Neural progenitor cell (in vitro differentiated cells): ENCODE measurements around the gene CHST9. TPM values are rescaled to one million over a fixed set of nuclear protein-coding genes. Genes with fewer than 3 reads are reported as not detected.
A peak's percentile ranks its signal among the peaks of the same experiment; 100 is the strongest.

Experiments used
- DNase-seq: peaks from one replicate; pipeline ENCODE4 v3.0.0-alpha.2; 2016; ENCODE audit warnings: low spot score
- H2AFZ ChIP-seq: fragments of 200-600 bp; sonication (generic); replicated peaks from 2 replicates; pipeline ENCODE4 v1.6.1; 2016; ENCODE audit warnings: antibody characterized with exemption
- H3F3A ChIP-seq: fragments of 200-600 bp; sonication (generic); 2 replicates; pipeline ENCODE4 v1.6.1; 2016; ENCODE audit warnings: antibody characterized with exemption, low read depth
- H3K27ac ChIP-seq: fragments of 200-600 bp; sonication (generic); 2 replicates; pipeline ENCODE4 v1.5.1; 2016; ENCODE audit warnings: mild to moderate bottlenecking
- H3K27me3 ChIP-seq: fragments of 200-600 bp; sonication (generic); 2 replicates; pipeline ENCODE4 v1.6.1; 2016; ENCODE audit warnings: mild to moderate bottlenecking, moderate library complexity
- H3K36me3 ChIP-seq: fragments of 200-600 bp; sonication (generic); 2 replicates; pipeline ENCODE4 v1.5.1; 2016
- H3K4me1 ChIP-seq: fragments of 200-600 bp; sonication (generic); 2 replicates; pipeline ENCODE4 v1.6.1; 2016; ENCODE audit warnings: mixed run types
- H3K4me2 ChIP-seq: fragments of 200-600 bp; sonication (generic); 2 replicates; pipeline ENCODE4 v1.6.1; 2016
- H3K4me3 ChIP-seq: fragments of 200-600 bp; sonication (generic); 2 replicates; pipeline ENCODE4 v1.5.1; 2016
- H3K79me2 ChIP-seq: fragments of 200-600 bp; sonication (generic); 2 replicates; pipeline ENCODE4 v1.6.1; 2016; ENCODE audit warnings: low read depth
- H3K9ac ChIP-seq: fragments of 200-600 bp; sonication (generic); 2 replicates; pipeline ENCODE4 v1.6.1; 2016
- H3K9me3 ChIP-seq: fragments of 200-600 bp; sonication (generic); 2 replicates; pipeline ENCODE4 v1.5.1; 2016; ENCODE audit warnings: low read depth
- H4K20me1 ChIP-seq: fragments of 200-600 bp; sonication (generic); 2 replicates; pipeline ENCODE4 v1.6.1; 2016; ENCODE audit warnings: low read depth
- H3K27ac Mint-ChIP-seq: 3 replicates; pipeline ENCODE4 v1.8.0; 2021; ENCODE audit warnings: mixed read lengths
- H3K27me3 Mint-ChIP-seq: 2 replicates; pipeline ENCODE4 v1.8.0; 2022; ENCODE audit warnings: low read depth, mild to moderate bottlenecking, inconsistent platforms, moderate library complexity, mixed read lengths; ENCODE audit not compliant: insufficient read depth
- H3K36me3 Mint-ChIP-seq: 3 replicates; pipeline ENCODE4 v1.8.0; 2021; ENCODE audit warnings: mixed read lengths
- H3K4me1 Mint-ChIP-seq: 3 replicates; pipeline ENCODE4 v1.8.0; 2021; ENCODE audit warnings: mixed read lengths
- H3K4me3 Mint-ChIP-seq: 3 replicates; pipeline ENCODE4 v1.8.0; 2021; ENCODE audit warnings: mild to moderate bottlenecking, moderate library complexity, mixed read lengths
- H3K9me3 Mint-ChIP-seq: 3 replicates; pipeline ENCODE4 v1.8.0; 2020; ENCODE audit warnings: mixed read lengths
- CTCF ChIP-seq: fragments of 200-600 bp; sonication (generic); IDR thresholded peaks from 2 replicates; pipeline ENCODE4 v1.5.1; 2017; ENCODE audit warnings: antibody characterized with exemption, mild to moderate bottlenecking
- EZH2 ChIP-seq: fragments of 200-600 bp; sonication (generic); IDR thresholded peaks from 2 replicates; pipeline ENCODE4 v1.6.1; 2017; ENCODE audit warnings: antibody characterized with exemption, mild to moderate bottlenecking, moderate library complexity
- EZH2phosphoT487 ChIP-seq: fragments of 200-600 bp; sonication (generic); IDR thresholded peaks from 2 replicates; pipeline ENCODE4 v1.6.1; 2017; ENCODE audit warnings: antibody characterized with exemption
- total RNA-seq: library from RNA; depleted of rRNA; stranded (reverse); fragments of >200 nt; gene quantifications from 2 replicates; pipeline ENCODE4 v1.2.3, GENCODE V29; 2015; ENCODE audit warnings: low replicate concordance

CHST9 gene
- total RNA-seq, 1 donor from 2014 or later = 1.3 TPM

- no peak overlapping the region for H3K27ac ChIP-seq
- H3K9me3 Mint-ChIP-seq = no peaks in the 10 kb centered on the region
Measured at GRCh38 chr18:27135504-27136207, 49.5 kb downstream of the CHST9 start.

GRCh38 chr18:27130065-27130630 lies 55.0 kb downstream of the CHST9 start:
- Histone ChIP-seq H3K4me2 (no peak overlapping the region), H3K9ac (no peak overlapping the region), H3K9me3 (no peaks in the 10 kb centered on the region), H3K79me2 (no peaks in the 10 kb centered on the region), H4K20me1 (no peaks in the 10 kb centered on the region), H3F3A (no peaks in the 10 kb centered on the region), H3K27ac (no peak overlapping the region), H2AFZ (peak overlapping the region; percentile 82), H3K4me3 (no peak overlapping the region), H3K36me3 (no peaks in the 10 kb centered on the region), H3K4me1 (no peaks in the 10 kb centered on the region), H3K27me3 (no peaks in the 10 kb centered on the region)
- TF ChIP-seq CTCF (no peak), EZH2phosphoT487 (no peak), EZH2 (no peak)
- no peak for DNase-seq
- Mint-ChIP-seq H3K27me3 (no peaks in the 10 kb centered on the region), H3K4me1 (no peaks in the 10 kb centered on the region), H3K4me3 (no peak overlapping the region), H3K27ac (no peak overlapping the region), H3K9me3 (no peaks in the 10 kb centered on the region), H3K36me3 (no peaks in the 10 kb centered on the region)

More at GRCh38 chr18:27135504-27136207, 49.5 kb downstream of the CHST9 start:
- no peak overlapping the region for H3K27ac Mint-ChIP-seq
- DNase-seq = no peak
- H2AFZ ChIP-seq = no peak overlapping the region
- H3K4me1 Mint-ChIP-seq = peaks cover 6% of the 10 kb centered on the region
- H3K9ac ChIP-seq = no peak overlapping the region
- no peaks in the 10 kb centered on the region for H3K36me3 ChIP-seq
- no peaks in the 10 kb centered on the region for H3K79me2 ChIP-seq
- H3K4me2 ChIP-seq = no peak overlapping the region
- peaks cover 3% of the 10 kb centered on the region for H3F3A ChIP-seq
- peaks cover 14% of the 10 kb centered on the region for H3K4me1 ChIP-seq
- TF ChIP-seq EZH2 = no peak
- no peak for TF ChIP-seq EZH2phosphoT487
- TF ChIP-seq CTCF = no peak
- no peaks in the 10 kb centered on the region for H3K36me3 Mint-ChIP-seq
- H4K20me1 ChIP-seq = no peaks in the 10 kb centered on the region
- H3K27me3 Mint-ChIP-seq = no peaks in the 10 kb centered on the region
- H3K9me3 ChIP-seq = no peaks in the 10 kb centered on the region
- no peak overlapping the region for H3K4me3 Mint-ChIP-seq
- no peak overlapping the region for H3K4me3 ChIP-seq
- H3K27me3 ChIP-seq = no peaks in the 10 kb centered on the region

GRCh38 chr18:27124196-27124595 lies 60.9 kb downstream of the CHST9 start:
- no peak for DNase-seq
- H3F3A ChIP-seq = no peaks in the 10 kb centered on the region
- no peak overlapping the region for H3K9ac ChIP-seq
- Mint-ChIP-seq H3K9me3 (no peaks in the 10 kb centered on the region), H3K27me3 (no peaks in the 10 kb centered on the region), H3K4me1 (no peaks in the 10 kb centered on the region), H3K36me3 (no peaks in the 10 kb centered on the region), H3K27ac (no peak overlapping the region), H3K4me3 (no peak overlapping the region)
- no peaks in the 10 kb centered on the region for H4K20me1 ChIP-seq
- no peak overlapping the region for H3K4me2 ChIP-seq
- H2AFZ ChIP-seq = no peak overlapping the region
- H3K27me3 ChIP-seq = no peaks in the 10 kb centered on the region
- no peaks in the 10 kb centered on the region for H3K9me3 ChIP-seq
- peaks cover 9% of the 10 kb centered on the region for H3K4me1 ChIP-seq
- no peak overlapping the region for H3K4me3 ChIP-seq
- H3K27ac ChIP-seq = no peak overlapping the region
- H3K79me2 ChIP-seq = no peaks in the 10 kb centered on the region
- TF ChIP-seq CTCF = no peak
- TF ChIP-seq EZH2phosphoT487 = no peak
- TF ChIP-seq EZH2 = no peak
- no peaks in the 10 kb centered on the region for H3K36me3 ChIP-seq
